CD4-positive, alpha-beta T cell treated with Interleukin-4 for 1 hour (primary cell): Measurements from ENCODE around the gene PARD3B.

Experiments
- DNase-seq, 2 donors: peaks; one replicate each; pipeline ENCODE4 v3.0.0-alpha.2; 2020 to 2022

PARD3B gene

GRCh38 chr2:205644018-205644417, 1098.7 kb downstream of the PARD3B start:
- DNase-seq: no peak

- no peak for DNase-seq
Measured at GRCh38 chr2:205646680-205647079, 1101.4 kb downstream of the PARD3B start.

DNA sequence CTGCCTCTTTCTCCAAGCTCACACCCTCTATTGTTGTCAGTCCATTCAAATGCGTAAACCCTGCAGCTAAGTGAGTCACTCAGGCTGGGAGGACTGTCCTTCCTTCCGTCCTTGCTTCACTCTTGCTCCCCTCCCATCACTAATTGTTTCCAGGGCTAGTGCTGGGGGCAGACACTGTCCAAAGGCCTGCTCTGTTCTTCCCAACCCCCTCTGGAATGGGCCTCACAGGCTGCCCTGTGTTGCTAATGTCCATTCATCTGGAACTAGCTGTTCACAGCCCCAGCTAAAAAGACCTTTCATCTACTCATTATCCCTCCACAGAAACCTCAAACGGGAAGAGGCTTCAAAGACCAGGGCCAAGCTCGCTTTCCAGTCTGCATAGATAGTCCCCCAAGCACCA, 1105.2 kb downstream of the PARD3B start:
- DNase-seq: no peak

DNA sequence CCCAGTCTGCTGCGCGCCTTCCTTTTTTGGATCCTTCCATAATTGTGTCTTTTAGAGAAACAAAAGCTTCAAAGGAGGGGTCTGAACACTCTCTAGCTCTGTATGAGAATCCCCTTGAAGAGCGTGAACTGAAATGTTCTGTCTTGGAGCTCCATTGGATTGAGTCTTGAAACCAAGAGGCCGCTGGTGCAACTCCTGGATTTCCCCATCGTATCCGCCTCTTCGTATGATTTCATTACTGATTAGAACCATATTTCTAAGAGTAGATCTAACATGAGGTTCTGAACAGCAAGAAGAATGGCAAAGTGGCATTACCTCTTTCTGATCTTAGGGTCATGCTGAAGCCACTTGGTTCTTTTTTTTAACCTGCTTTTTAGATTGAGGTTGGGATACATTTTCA, 1105.7 kb downstream of the PARD3B start:
- no peak for DNase-seq

GRCh38 chr2:205651719-205652118, 1106.4 kb downstream of the PARD3B start:
- DNase-seq: no peak

- DNase-seq: no peak
Measured at GRCh38 chr2:205654878-205655605, 1109.8 kb downstream of the PARD3B start.

DNA sequence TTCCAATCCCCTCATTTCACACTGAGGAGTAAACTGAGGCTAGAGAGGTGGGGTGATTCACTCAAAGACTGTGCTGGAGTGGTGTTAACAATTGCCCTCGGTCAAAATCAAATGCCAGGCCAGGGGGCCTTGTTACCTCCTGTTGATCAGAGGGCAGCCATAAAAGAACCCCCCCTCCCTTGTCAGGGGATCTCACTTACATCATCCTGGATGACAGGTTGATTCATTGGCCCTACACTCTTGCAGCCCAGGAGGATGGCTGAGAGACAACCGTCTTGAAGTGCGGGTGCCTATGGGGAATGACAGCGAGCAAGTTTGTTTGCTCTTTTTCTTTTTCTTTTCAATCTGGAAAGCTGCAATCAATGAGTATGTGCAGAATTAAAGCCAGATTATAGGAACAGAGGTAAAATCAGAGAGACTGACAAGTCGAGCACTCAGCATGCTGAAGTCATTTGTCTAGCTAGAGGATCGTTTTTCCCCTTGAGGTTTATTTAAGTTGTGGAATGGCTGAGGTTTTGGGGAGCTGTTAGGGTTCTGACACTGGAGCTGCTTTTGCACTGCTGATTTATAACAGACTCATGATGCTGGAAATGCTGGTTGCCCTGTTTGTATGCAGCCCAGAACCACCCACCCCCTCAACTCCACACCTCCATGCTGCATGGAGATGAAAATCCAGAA, 1110.6 kb downstream of the PARD3B start:
- DNase-seq: no peak

- DNase-seq: no peak
Measured at GRCh38 chr2:205656461-205656860, 1111.2 kb downstream of the PARD3B start.

DNA sequence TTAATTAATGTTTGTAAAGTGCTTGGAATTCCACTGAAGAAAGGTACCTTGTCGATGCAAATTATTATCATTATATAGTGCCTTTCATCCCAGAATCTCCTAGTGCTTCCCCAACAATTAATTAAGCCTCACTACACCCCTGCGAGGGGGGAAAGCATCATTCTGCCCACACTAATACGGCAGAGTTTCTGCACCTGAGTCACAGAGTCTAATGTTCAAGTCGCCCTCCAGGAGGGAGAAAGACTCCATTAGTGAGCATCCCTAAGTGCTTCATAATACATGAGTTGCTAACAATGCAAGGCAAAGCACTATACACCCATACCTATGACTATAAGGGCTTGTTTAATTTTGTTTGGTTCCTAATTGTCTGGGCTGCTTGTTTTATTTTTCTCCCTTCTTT, 1111.7 kb downstream of the PARD3B start:
- no peak for DNase-seq

- no peak for DNase-seq
Measured at GRCh38 chr2:205657579-205657978, 1112.3 kb downstream of the PARD3B start.

DNA sequence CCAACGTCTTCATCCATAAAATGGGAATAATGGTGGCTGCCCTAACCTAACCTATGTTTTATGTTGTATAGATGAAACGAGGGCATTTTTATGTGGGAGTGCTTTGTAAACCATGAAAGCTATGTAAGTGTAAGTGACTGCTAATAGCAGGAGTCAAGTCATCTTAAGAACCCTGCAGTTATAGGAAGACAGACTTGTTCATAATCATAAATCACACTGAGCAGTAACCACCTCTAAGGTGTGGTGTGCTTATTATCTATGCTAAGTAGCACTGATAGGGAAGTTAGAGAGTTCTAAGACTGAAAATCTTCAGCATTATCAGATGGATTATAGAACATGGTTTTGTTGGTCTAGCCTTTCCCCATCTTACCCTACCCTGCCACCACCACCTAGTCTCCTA, 1112.8 kb downstream of the PARD3B start:
- no peak for DNase-seq

GRCh38 chr2:205658572-205658971, 1113.3 kb downstream of the PARD3B start:
- DNase-seq: no peak

DNA sequence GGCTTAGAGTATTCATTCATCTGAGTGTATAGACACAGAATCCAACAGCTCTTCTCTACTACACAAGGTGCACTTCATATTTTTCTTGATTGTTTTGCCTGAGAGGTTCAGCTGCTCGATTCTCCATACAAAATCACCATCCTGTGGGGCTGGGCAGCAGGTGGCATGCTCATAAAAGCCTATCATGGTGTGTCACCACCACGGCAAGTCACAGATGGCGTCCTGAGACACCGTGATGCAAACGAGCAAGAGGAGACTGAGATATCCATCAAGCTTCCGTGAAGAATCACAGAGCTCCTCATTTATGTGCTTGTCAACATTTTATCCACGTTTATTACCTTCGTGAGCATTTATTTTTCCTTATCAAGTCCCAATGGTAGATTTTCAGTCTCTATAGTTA, 1114.6 kb downstream of the PARD3B start:
- no peak for DNase-seq

DNA sequence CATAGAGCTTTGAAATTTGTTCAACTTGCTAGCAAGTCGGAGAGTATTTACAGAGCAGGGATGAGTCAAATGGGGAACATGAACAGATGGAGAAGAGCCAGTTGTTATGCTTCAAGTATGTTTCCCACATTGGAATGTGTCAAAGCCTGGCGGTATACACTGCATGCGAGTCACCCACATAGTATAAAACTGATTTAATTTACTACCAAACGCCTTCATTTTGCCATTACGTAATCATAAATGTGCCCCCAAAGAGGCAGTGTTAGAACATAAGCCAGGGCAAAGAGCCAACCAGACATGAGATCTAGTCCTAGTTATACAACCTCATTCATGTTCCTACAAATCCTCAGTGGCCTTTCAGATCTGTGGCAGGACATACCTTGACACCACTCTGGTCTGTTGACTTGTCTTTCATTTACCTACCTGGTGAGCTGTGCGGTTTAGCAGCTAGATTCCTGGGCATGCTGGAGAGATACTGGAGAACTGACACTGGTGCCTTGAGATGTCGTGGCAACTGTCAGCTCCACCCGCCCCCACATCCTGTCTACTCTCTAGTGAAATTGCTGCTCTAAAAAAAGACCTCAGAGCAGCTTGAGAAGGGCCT, 1115.3 kb downstream of the PARD3B start:
- peak in 1 of 2 donors; percentile 8 for DNase-seq

- no peak for DNase-seq
Measured at GRCh38 chr2:205661281-205661680, 1116.0 kb downstream of the PARD3B start.

DNA sequence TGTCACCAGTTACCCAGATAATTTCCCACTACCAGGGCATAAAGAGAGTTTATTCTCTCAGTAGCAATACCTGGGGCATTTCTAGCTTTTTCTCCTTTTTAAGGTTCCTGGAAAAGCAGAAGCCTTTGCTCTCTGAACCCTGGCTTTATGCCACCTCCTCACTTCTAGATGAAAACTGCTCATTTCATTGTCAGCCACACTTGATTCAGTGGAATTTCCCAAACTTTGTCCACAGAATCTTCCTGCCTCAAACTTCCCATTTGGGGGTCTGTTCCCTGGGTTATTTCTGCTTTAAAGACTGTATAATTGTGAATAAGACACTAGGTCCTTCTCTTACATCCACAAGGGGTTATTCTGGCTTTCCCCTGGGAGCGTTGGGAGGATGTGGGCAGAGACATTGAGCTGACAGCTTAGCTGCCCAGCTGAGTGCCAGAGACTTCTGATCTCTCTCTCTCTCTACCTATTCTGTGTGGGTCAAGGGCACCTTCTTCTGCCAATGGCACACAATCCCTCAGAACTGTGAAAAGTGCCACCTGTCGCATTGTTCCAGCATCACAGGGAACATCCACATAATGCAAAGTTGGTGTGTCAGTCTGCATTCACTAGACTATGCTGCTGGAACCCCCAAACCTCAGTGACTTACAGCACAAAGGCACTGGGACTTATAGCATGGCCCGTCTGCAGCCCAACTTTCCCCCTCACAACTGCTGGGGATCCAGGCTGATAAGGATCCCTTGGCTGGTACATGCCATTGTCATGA, 1117.1 kb downstream of the PARD3B start:
- DNase-seq: no peak

DNA sequence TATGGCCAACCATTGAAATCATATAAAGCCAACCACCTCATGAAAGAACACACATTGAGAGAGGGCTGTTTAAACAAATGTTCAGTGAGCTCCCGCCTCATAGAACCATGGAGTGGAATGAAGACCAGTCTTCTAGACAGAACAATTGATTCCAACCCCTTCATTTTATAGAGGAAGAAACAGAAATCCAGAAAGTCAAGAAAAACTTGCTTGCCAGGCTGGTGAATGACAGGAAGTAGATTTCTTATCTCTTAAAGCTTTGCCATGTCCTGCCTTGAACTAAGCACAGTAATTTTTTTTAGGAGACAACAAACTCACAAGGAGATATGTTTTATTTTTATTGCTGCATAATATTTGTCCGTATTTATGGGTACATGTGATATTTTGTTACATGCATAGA, 1120.5 kb downstream of the PARD3B start:
- no peak for DNase-seq
